ENCODE results near the gene TNFAIP8. TPM values are rescaled to one million over a fixed set of nuclear protein-coding genes. Genes with fewer than 3 reads are reported as not detected.

The TNFAIP8 gene
- total RNA-seq, 2 donors from 2014 or later, result 10.8 to 12.4 TPM

GRCh38 chr5:119386596-119387344 is 31.0 kb downstream of the TNFAIP8 start:
- DNase-seq (ENCODE audit: low spot score), result no peak
- intact Hi-C loops (cut with DNase I), result no loop called here

- no peak for DNase-seq (ENCODE audit: low spot score)
- intact Hi-C loops (cut with DNase I), result no loop called here
Observed at GRCh38 chr5:119387945-119388618, 32.3 kb downstream of the TNFAIP8 start.

GRCh38 chr5:119388619-119389190 is 32.9 kb downstream of the TNFAIP8 start:
- DNase-seq (ENCODE audit: low spot score), result no peak
- intact Hi-C loops (cut with DNase I), result no loop called here

GRCh38 chr5:119389288-119390030 is 33.6 kb downstream of the TNFAIP8 start:
- no peak for DNase-seq (ENCODE audit: low spot score)
- intact Hi-C loops (cut with DNase I), result no loop called here

- intact Hi-C loops (cut with DNase I), result no loop called here
- no peak for DNase-seq (ENCODE audit: low spot score)
Observed at GRCh38 chr5:119390404-119390803, 34.6 kb downstream of the TNFAIP8 start.

- DNase-seq (ENCODE audit: low spot score), result no peak
- intact Hi-C loops (cut with DNase I), result no loop called here
Observed at GRCh38 chr5:119393201-119393691, 37.4 kb downstream of the TNFAIP8 start.

DNA sequence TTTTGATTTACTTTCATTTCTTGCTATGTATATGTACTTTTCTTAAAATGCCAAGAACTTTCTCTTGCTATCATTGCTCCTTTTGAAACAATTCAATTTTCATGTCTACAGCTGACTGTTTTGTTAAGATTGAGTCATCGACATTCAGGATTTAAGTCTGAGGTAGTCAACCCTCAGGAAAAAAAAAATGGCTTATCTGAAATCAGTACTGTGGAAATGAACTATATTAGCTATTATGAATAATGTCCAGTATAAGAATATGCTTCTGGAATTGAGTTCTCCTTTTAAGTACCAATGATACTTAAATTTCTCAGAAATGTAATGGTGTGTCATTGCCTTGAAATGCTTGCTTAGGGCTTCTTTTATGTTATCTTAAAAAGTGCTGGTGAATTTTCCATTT is 37.9 kb downstream of the TNFAIP8 start:
- intact Hi-C loops (cut with DNase I), result no loop called here
- DNase-seq (ENCODE audit: low spot score), result no peak

GRCh38 chr5:119395080-119395836 is 39.4 kb downstream of the TNFAIP8 start:
- intact Hi-C loops (cut with DNase I), result no loop called here
- DNase-seq (ENCODE audit: low spot score), result no peak

DNA sequence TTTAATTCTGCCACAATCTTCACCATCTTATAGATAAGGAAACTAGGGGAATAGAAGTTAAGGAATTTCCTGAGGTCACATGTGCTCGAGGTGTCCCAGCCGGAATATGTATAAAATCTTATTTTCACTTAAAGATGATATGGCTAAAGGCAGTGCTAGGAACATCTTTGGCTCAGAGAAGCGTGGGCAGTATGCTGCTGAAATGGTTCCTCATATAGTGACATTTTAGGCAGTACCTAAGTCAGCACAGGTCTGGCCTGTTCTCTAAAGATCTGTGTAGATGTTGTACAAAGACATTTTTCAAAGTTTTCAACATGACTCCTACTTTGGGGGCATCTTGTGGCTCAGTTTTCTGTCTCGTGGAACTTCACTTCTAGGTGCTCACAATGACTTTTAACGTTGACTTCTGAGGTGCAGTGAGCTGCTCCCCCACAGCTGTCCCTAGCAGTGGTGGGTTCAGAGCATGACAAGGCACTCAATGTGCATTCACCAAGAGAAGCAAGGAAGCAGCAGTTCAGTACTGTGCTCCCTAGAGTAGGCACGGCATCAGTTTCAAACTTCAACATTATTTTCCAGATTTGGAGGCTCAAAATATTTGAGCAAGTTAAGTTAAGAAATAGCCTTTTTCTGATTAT is 40.3 kb downstream of the TNFAIP8 start:
- intact Hi-C loops (cut with DNase I), result no loop called here
- DNase-seq (ENCODE audit: low spot score), result no peak

- intact Hi-C loops (cut with DNase I), result no loop called here
Observed at GRCh38 chr5:119397518-119398380, 41.9 kb downstream of the TNFAIP8 start.

GRCh38 chr5:119398727-119399466 is 43.1 kb downstream of the TNFAIP8 start:
- intact Hi-C loops (cut with DNase I), result no loop called here
- DNase-seq (ENCODE audit: low spot score), result peak; percentile 82

More at GRCh38 chr5:119397518-119398380, 41.9 kb downstream of the TNFAIP8 start:
- no peak for DNase-seq (ENCODE audit: low spot score)

GRCh38 chr5:119400245-119400644 is 44.4 kb downstream of the TNFAIP8 start:
- no peak for DNase-seq (ENCODE audit: low spot score)
- intact Hi-C loops (cut with DNase I), result no loop called here

GRCh38 chr5:119402081-119402480 is 46.3 kb downstream of the TNFAIP8 start:
- intact Hi-C loops (cut with DNase I), result no loop called here

DNA sequence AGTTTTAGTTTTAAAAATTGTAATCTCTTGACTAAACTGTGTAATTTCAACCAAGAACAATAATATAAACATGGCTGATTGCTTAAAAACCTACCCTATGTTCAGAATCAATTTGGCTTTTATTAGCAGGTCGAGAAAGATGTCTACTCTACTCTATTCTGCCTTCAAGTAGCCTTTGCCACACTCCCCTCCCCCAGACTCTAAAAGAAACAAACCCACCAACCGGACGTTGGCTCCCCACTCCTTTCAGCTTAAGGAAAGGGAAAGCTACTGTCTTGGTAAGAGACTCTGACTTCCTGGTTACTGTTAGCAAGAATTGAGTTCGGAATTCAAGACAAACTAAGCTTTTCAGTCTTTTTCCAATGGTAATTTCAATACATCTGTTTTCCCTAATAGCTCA is 46.7 kb downstream of the TNFAIP8 start:
- no peak for DNase-seq (ENCODE audit: low spot score)
- intact Hi-C loops (cut with DNase I), result no loop called here

More at GRCh38 chr5:119402081-119402480, 46.3 kb downstream of the TNFAIP8 start:
- DNase-seq (ENCODE audit: low spot score), result no peak

GRCh38 chr5:119404033-119404432 is 48.2 kb downstream of the TNFAIP8 start:
- intact Hi-C loops (cut with DNase I), result no loop called here
- DNase-seq (ENCODE audit: low spot score), result no peak

- intact Hi-C loops (cut with DNase I), result no loop called here
- no peak for DNase-seq (ENCODE audit: low spot score)
Observed at GRCh38 chr5:119405419-119405818, 49.6 kb downstream of the TNFAIP8 start.

GRCh38 chr5:119406551-119407110 is 50.8 kb downstream of the TNFAIP8 start:
- intact Hi-C loops (cut with DNase I), result no loop called here

More at GRCh38 chr5:119406551-119407110, 50.8 kb downstream of the TNFAIP8 start:
- no peak for DNase-seq (ENCODE audit: low spot score)

Measured in posterior vena cava (tissue), 2 donors.